K562 (cell line): ENCODE results near the gene GNAL. TPM values are rescaled to one million over a fixed set of nuclear protein-coding genes. Genes with fewer than 3 reads are reported as not detected.

Experiments used
- BMI1 ChIP-seq: fragments of 150-350 bp; IDR thresholded peaks from 2 replicates; pipeline ENCODE4 v1.6.1; 2014; ENCODE audit warnings: low read length
- CAMTA2 ChIP-seq: fragments of 250-450 bp; sonication (Bioruptor Pico); conservative IDR thresholded peaks from 2 replicates; pipeline ENCODE4 v1.5.1; 2022
- CBX3 ChIP-seq, 2 experiments: IDR thresholded peaks; 1 replicate in 1 of 2; 2 replicates in 1 of 2; pipeline ENCODE4 v1.6.1; 2012; ENCODE audit warnings: inconsistent platforms in 2 of 2, low read length in 2 of 2, borderline replicate concordance in 1 of 2, control low read depth in 1 of 2
- COPS2 ChIP-seq: fragments of 450-650 bp; conservative IDR thresholded peaks from 2 replicates; pipeline ENCODE4 v1.6.1; 2016; ENCODE audit warnings: mild to moderate bottlenecking, moderate library complexity
- ELF2 ChIP-seq: fragments of 250-450 bp; sonication (Bioruptor Pico); IDR thresholded peaks from 2 replicates; pipeline ENCODE4 v1.5.0; 2021; ENCODE audit warnings: mild to moderate bottlenecking
- ELK1 ChIP-seq: sonication (generic); formaldehyde crosslinking; IDR thresholded peaks from 2 replicates; pipeline ENCODE4 v1.8.1; 2022; ENCODE audit warnings: missing genetic modification reagents
- HDAC6 ChIP-seq: IDR thresholded peaks from 2 replicates; pipeline ENCODE4 v1.6.1; 2012; ENCODE audit warnings: low read depth, mild to moderate bottlenecking, control low read depth, inconsistent platforms, low read length, moderate library complexity
- MTA2 ChIP-seq: fragments of 450-650 bp; IDR thresholded peaks from 2 replicates; pipeline ENCODE4 v1.6.1; 2016; ENCODE audit warnings: low read depth
- NFYB ChIP-seq: IDR thresholded peaks from 2 replicates; pipeline ENCODE4 v1.6.1; 2011; ENCODE audit warnings: mild to moderate bottlenecking, moderate library complexity; ENCODE audit not compliant: insufficient read length; ENCODE audit errors: extremely low read depth
- NR1H2 ChIP-seq: sonication (generic); formaldehyde crosslinking; IDR thresholded peaks from 2 replicates; pipeline ENCODE4 v1.4.0; 2020; ENCODE audit warnings: mild to moderate bottlenecking, missing genetic modification reagents
- PPARD ChIP-seq: fragments of 250-450 bp; sonication (Bioruptor Pico); IDR thresholded peaks from 2 replicates; pipeline ENCODE4 v1.8.0; 2022; ENCODE audit warnings: inconsistent platforms, mild to moderate bottlenecking, moderate library complexity
- RB1 ChIP-seq: fragments of 450-650 bp; IDR thresholded peaks from 2 replicates; pipeline ENCODE4 v1.6.1; 2017; ENCODE audit warnings: low read depth, mild to moderate bottlenecking
- RBBP5 ChIP-seq: fragments of 200-600 bp; sonication (generic); IDR thresholded peaks from 2 replicates; pipeline ENCODE4 v1.6.1; 2012; ENCODE audit warnings: borderline replicate concordance, mild to moderate bottlenecking, low read length, control low read depth, inconsistent platforms; ENCODE audit not compliant: insufficient read depth, poor library complexity, severe bottlenecking
- RFX5 ChIP-seq: IDR thresholded peaks from 2 replicates; pipeline ENCODE4 v1.6.1; 2011; ENCODE audit warnings: low read depth, mild to moderate bottlenecking, improper control_type of control experiment, low read length
- TCF7 ChIP-seq: sonication (generic); IDR thresholded peaks from 2 replicates; pipeline ENCODE4 v1.6.1; 2016; ENCODE audit warnings: antibody characterized with exemption, borderline replicate concordance
- TFE3 ChIP-seq: fragments of 450-650 bp; formaldehyde crosslinking; IDR thresholded peaks from 2 replicates; pipeline ENCODE4 v1.4.0; 2020; ENCODE audit warnings: mild to moderate bottlenecking, mixed read lengths
- THAP12 ChIP-seq: fragments of 250-450 bp; sonication (Bioruptor Pico); IDR thresholded peaks from 2 replicates; pipeline ENCODE4 v1.9.0; 2021; ENCODE audit warnings: mild to moderate bottlenecking, inconsistent platforms
- THRAP3 ChIP-seq: fragments of 450-650 bp; IDR thresholded peaks from 2 replicates; pipeline ENCODE4 v1.6.1; 2016; ENCODE audit warnings: mild to moderate bottlenecking, inconsistent platforms, borderline replicate concordance
- YBX1 ChIP-seq: fragments of 450-650 bp; IDR thresholded peaks from 2 replicates; pipeline ENCODE4 v1.7.1; 2016; ENCODE audit warnings: mild to moderate bottlenecking
- YY1 ChIP-seq, 3 experiments: IDR thresholded peaks; 2 replicates each; pipeline ENCODE4 v1.6.1; 2011; ENCODE audit warnings: low read length in 2 of 3, mild to moderate bottlenecking in 2 of 3, moderate library complexity in 2 of 3, borderline replicate concordance in 1 of 3, control low read depth in 1 of 3, low read depth in 1 of 3; ENCODE audit not compliant: insufficient read depth in 3 of 3, insufficient replicate concordance in 2 of 3, control insufficient read depth in 1 of 3, insufficient read length in 1 of 3; ENCODE audit errors: extremely low read depth in 1 of 3
- ZNF124 ChIP-seq: sonication (generic); formaldehyde crosslinking; IDR thresholded peaks from 2 replicates; pipeline ENCODE4 v1.8.1; 2022; ENCODE audit warnings: missing genetic modification reagents
- ZNF212 ChIP-seq: fragments of 450-650 bp; formaldehyde crosslinking; IDR thresholded peaks from 2 replicates; pipeline ENCODE4 v1.4.0; 2020; ENCODE audit warnings: mild to moderate bottlenecking
- ZNF3 ChIP-seq: fragments of 250-450 bp; sonication (Bioruptor Pico); IDR thresholded peaks from 2 replicates; pipeline ENCODE4 v1.5.0; 2021; ENCODE audit warnings: mild to moderate bottlenecking, moderate library complexity
- ZNF655 ChIP-seq: fragments of 250-450 bp; sonication (Bioruptor Pico); IDR thresholded peaks from 2 replicates; pipeline ENCODE4 v1.5.0; 2021
- polyA plus RNA-seq, 8 experiments: library from polyadenylated mRNA; depleted of rRNA in 4 of 8; stranded (reverse) in 5 of 8; unstranded in 3 of 8; fragments of >200 nt; fragmentation: Nextera tagmentation in 2 of 8; fragmentation: Illumina TruSeq in 1 of 8; extraction: Ambion mirVana in 2 of 8; extraction: Trizol in 1 of 8; gene quantifications; 2 replicates each; pipeline versions ENCODE4 v1.2.1 to v1.2.3, GENCODE V29; 2011 to 2014; ENCODE audit warnings: inconsistent platforms in 1 of 8, missing spikeins in 1 of 8
- total RNA-seq, 7 experiments: library from RNA; depleted of rRNA in 6 of 7; stranded (reverse); fragments of >200 nt in 6 of 7; fragmentation: Illumina TruSeq in 2 of 7; extraction: Trizol in 2 of 7; gene quantifications; 2 replicates each; pipeline versions ENCODE4 v1.2.1 to v1.2.3, GENCODE V29; 2011 to 2021; ENCODE audit warnings: low replicate concordance in 1 of 7

GNAL gene
- total and polyA plus RNA-seq, 9 of the 15 experiments (the other 6 are each of a cell fraction or from before 2014, with no cell fraction given), result under 0.01 to 0.10 (median 0.01) TPM; not detected in 5

GRCh38 chr18:11901826-11902438 is 212.9 kb downstream of the GNAL start (continued):
- TF ChIP-seq ELK1 (CRISPR knock-in tag), result no peak
- TF ChIP-seq ZNF212 (CRISPR knock-in tag), result no peak
- TF ChIP-seq PPARD (CRISPR knock-in tag), result no peak
- TF ChIP-seq TFE3 (CRISPR knock-in tag), result no peak
- no peak for TF ChIP-seq HDAC6
- no peak for TF ChIP-seq YY1 (IDR thresholded peaks at IDR 0.05; ENCODE audit: borderline replicate concordance in 1 of 3, control insufficient read depth in 1 of 3, extremely low read depth in 1 of 3, insufficient read depth in 3 of 3, insufficient read length in 1 of 3, insufficient replicate concordance in 2 of 3, low read depth in 1 of 3, low read length in 2 of 3)
- TF ChIP-seq CBX3 (IDR thresholded peaks at IDR 0.05; ENCODE audit: borderline replicate concordance in 1 of 2, low read length in 2 of 2), result no peak
- TF ChIP-seq ELF2 (CRISPR knock-in tag), result no peak
- no peak for TF ChIP-seq TCF7
- 0 out of 2 replicates have a peak, but pooled peaks have one; percentile 26 for TF ChIP-seq MTA2
- no peak for TF ChIP-seq COPS2
- no peak for TF ChIP-seq ZNF655 (CRISPR knock-in tag)
- no peak for TF ChIP-seq THRAP3
- no peak for TF ChIP-seq YBX1
- no peak for TF ChIP-seq BMI1
- no peak for TF ChIP-seq CAMTA2 (CRISPR knock-in tag)
- TF ChIP-seq ZNF124, result no peak
- TF ChIP-seq NR1H2 (CRISPR knock-in tag), result no peak
- TF ChIP-seq RFX5, result no peak
- TF ChIP-seq RBBP5, result no peak
- no peak for TF ChIP-seq ZNF3
- no peak for TF ChIP-seq NFYB
- no peak for TF ChIP-seq RB1
- TF ChIP-seq THAP12 (CRISPR knock-in tag), result no peak
